Activated T-cell treated with anti-CD3 and anti-CD28 coated beads for 4 hours (primary cell): ENCODE data around the gene INTS1.

Source experiments
- DNase-seq: peaks from one replicate; pipeline ENCODE4 v3.0.0-alpha.2; 2020

INTS1 gene

DNA sequence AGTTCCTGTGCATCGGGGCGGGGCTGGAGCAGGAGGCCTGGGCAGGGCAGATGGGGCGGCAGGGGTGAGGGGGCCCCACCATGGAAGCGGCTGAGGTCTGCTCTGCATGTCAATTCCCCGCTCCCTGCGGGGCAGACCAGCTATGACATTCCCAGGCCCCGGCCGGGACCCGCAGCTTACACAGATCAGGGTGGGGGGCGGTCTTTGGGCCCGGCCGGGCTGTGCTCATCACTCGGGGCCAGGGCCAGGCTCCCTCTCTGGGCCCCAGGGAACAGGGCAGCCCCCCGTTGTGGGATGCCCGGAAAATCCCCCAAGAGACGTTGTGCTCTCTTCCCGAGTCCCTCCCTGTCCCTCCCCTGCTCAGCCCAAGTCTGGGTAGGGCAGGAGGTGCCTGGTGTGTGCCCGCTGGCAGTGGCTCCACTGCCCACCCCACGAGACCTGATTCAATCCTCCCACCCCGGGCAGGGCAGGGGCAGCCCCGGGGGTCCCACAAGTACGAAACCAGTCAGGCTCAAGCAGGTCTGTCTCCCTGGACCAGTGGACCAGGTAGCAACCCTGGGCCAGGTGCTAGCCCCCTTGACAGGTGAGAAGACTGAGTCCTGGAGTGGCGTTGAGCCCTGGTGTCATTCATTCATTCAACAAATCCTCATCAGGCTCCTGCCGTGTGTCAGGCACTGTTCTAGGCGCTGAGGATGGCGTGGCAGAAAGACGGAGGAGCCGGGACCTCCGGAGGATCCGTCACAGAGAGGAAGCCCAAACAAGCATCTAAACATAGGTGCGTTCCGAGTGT lies 73.9 kb downstream of the INTS1 start:
- DNase-seq: no peak

DNA sequence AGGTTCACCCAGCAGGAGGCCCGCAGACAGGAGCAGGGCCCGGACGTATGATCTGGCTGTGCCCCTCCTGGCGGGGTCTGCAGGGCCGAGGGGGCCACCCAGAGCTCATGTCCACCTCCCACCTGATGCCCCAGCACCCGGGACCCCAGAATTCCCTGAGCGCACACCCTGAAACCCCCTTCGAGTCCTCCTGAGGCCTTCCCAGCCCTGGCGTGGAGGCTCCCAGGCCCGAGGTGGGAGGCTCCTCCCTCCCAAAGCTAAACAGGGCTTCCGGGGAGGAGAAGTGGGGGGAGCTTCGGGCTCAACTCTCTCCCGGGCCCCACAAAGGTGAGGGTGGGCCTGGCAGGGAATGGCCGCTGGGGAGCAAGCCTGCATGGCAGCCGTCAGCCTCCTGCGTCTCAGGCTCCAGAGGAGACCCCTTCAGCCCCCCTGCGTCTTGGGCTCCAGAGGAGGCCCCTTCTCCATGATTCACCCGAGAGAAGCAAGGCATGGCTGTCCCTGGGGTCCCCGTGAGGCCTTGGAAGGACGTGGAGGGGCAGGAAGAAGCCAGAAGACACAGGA lies 75.2 kb downstream of the INTS1 start:
- DNase-seq: no peak

DNA sequence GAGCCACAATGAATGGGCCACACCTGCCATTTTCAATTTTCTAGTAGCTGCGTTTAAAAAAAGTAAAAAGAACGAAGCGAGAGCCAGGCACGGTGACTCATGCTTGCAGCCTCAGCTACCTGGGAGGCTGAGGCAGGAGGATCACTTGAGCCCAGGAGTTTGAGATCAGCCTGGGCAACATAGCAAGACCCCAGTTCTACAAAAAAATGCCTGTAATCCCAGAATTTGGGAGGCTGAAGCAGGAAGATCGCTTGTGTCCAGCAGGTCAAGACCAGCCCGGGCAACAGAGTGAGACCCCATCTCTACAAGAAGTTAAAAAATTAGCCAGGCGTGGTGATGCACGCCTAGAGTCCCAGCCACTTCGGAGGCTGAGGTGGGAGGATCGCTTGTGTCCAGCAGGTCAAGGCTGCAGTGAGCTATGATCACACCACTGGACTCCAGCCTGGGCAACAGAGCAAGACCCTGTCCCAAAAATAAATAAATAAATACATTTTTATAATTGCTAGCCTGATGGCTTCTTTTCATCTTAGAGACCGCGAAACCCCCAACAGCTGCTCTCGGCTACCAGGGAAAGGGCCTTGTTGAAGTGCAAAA lies 77.0 kb downstream of the INTS1 start:
- no peak for DNase-seq

DNA sequence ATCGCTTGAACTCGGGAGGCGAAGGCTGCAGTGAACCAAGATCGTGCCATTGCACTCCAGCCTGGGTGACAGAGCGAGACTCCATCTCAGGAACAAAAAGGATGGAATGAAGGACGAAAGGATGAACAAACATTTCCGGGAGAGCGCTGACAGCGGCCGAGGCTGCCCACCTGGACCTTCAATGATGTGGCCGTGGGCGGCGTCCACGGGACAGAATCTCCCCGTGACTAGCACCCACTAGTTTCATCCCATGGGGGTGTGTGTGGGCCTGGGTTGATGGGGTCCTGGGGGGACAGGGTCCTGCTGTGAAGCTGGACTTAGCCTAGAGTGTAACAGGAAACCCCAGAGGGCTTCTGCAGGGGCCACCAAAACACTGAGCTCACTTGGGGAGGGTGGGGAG lies 77.7 kb downstream of the INTS1 start:
- DNase-seq: no peak

DNA sequence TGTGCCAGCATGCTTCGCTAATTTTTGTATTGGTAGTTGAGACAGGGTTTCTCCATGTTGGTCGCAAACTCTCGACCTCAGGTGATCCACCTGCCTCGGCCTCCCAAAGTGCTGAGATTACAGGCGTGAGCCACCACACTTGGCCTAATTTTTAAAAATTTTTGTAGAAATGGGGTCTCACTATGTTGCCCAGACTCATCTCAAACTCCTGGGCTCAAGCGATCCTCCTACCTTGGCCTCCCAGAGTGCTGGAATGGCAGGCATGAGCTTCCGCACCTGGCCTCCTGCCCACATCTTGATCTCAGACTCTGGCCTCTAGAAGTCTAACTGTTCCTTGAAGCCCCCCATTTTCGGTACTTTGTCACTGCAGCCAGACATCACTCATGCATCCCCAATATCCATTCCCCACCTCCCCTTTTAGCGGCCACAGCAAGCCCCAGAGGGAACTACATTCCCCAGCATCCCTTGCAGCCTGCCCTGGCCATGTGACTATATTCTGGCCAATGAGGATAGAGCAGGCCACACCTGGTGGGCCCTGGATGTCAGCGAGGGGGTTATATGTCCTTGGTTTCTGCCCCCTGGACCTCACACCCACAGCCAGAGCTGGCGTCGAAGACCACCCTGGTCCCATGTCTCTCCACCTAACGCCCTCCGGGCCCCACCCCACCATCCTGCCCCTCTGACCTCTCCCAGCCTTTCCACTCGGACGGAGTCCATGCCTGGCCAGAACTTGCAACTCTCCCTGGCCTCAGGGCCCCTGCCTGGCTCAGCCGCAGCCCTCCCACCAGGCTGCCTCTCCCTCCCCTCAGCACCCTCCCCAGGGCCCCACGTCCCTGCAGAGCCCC lies 78.7 kb downstream of the INTS1 start:
- no peak for DNase-seq

DNA sequence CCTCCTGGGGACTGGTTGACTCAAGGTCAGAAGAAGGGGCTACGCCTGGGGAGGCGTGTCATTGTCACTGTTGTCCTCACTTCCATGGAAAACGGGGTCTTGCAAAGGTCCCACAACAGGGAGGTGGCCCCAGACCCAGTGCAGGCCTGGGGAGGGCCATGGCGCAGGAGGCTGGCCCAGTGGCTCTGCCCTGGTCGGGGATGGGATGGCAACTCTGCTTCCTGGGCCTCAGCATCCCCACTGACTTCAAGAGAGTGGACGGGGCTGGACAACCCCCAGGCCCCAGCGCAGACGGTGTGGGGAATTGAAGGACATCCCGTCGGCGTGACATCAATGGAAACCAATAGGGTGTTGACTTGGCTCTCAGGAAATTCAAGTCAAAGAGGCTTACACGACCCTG lies 80.1 kb downstream of the INTS1 start:
- DNase-seq: no peak

DNA sequence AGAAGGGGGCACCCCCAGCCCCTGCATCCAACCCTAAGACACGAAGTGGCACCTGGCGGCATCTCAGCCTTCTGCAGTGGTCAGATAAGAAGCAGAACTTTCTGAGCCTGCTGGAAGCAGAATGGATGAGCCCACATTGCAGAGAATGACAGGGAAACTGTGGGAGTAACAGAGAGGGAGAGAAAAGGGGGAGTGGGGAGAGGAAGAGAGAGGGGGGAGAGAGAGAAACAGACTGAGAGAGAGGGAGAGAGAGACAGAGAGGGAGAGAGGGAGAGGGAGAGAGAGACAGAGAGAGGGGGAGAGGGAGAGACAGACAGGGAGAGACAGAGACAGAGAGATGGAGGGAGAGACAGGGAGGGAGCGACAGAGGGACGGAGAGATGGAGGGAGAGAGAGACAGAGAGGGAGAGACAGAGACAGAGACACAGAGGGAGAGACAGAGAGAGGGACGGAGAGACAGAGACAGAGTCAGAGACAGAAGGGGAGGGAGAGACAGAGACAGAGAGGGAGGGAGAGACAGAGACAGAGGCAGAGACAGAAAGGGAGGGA lies 80.9 kb downstream of the INTS1 start:
- DNase-seq: no peak

DNA sequence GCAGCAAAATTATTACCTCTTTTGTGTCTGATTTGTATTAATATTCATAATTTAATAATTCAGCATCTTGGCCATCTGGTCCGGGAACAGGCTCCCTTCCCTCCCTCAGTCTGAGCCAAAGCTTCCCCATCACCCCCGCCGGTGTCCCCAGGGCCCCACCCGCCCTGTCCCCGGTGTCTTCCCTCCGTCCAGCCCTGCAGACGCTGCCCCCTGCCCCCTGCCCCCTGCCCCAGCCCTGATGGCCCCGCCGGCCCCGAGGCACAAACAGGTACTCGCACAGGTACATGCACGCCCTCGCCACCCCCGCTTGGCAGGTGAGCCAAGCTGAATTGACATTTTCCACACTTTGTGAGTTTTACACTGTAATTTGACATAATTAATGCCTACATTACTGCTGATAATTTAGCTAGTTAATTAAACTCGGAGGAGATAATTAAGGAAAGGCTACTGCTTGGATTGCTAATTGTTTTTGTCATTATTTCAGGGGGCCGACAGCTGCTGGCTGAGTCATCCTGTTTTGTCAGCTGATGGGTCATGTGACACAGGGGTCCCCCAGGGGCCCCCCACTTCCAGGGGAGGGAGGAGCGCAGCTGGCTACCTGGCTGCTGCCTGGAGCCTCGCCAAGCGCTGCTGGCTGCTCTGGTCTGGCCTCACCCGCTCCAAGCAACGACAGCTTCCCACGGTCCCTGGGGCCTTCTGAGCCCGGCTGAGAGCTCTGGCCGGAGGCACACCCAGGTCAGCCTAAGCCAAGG lies 81.5 kb downstream of the INTS1 start:
- no peak for DNase-seq

DNA sequence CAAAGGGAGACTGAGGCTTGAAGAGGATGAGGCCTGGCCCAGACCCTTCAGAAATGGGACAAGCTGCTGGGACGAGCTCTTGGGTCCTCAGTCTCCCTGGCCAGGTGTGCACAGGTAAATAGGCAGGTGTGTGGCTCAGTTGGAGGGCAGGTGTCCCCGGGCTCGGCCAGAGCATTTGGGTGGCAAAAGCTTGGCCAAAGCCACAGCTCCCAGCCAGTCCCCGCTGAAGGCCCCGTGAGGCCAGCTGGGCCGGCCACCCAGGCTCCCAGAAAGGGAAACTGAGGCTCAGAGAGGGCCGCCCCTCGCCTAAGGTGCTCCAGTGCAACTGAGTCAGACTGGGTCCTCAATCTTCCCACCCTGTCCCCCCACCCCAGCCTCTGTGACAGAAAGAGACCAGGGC lies 82.2 kb downstream of the INTS1 start:
- no peak for DNase-seq

DNA sequence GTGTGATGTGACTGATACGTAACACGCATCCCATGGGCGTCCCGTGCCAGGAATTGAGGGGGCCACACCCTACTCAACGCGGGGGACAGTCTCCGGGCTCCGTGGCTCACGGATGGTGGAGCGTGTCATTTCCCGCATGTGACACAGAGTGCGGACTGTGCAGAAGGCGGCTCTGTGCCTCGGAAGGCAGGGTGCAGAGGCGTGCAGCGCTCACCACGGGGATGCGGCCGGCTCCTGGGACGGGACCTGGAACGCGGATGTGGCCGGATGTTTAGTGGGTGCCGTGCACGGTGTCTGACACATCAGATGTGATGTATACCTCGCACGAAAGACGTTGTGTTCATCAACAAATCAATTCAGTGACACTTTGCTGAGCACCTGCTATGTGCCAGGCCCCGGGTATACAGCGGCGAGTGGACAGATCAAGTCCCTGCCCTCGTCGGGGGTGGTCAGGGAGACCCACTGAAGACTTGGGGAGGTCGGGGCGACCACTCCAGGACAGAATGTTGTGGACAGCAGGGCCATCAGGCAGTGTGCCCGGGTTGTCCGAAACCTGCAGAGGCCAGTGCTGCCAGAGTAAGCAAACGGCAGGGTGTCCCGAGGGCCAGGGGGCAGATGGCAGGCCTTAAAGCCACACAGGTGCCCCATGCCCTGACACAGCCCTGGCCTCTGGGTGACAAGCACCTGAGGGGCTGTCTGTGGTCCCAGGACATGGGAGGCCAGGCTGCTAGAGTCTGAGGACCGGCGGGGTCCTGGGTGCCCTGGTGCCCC lies 83.0 kb downstream of the INTS1 start:
- no peak for DNase-seq
